Measurements from ENCODE around the gene SPATC1L.
"Not testable (repeated sequence)": the region's sequence is repeated elsewhere in the genome, so short reads cannot be mapped to it uniquely, and the experiment has no call there.

The SPATC1L gene

DNA sequence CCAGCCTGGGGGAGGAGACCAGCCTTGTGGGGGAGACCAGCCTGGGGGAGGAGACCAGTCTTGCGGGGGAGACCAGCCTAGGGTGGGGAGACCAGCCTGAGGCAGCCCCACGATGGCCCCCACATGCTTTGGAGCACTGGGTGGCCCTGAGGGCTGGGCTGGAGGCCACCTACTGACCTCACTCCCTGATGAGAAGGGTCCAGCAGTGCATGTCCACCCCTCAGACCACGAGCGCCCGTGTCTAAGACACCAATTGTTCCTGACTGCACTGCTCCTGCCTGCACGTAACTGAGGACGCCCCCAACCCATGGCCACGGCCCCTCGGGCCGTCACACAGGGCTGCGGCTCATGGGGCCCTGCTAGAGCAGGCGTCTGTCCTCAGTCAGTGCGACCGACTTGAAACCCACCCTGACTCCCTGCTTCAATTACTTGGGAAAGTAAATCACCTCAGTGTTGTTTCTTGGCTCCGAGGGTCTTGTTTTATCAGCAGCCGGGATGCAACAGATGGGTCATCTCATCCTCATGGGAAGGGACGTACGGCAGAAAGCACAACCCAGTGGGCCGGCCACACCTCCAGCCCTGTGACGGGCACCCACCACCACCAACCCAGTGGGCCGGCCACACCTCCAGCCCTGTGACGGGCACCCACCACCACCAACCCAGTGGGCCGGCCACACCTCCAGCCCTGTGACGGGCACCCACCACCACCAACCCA lies at the start of gene SPATC1L:
Gene SPATC1L (minus strand): TSS at position 550 of the 715 bp plus-strand sequence. CDS start 1,643 bp downstream, outside the sequence.
- DNase-seq (ENCODE audit: low read depth, low spot score), result no peak

DNA sequence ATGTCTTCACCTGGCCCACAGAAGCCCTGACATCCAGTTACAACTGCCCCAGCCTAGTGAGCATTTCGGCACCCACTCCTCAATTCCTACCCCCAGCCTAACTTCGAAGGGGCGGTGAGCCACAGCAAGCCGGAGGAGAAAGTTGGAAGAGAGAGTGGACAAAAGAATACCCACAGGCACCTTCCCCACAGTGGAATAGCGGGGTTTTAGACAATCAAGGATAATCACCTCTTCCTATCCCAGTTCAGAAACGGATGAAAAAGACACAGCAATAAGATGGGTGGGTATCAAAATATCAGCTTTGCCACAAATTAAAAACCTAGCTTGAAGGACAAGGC lies 45.6 kb upstream of the SPATC1L start:
- DNase-seq (ENCODE audit: low read depth, low spot score), result no peak

DNA sequence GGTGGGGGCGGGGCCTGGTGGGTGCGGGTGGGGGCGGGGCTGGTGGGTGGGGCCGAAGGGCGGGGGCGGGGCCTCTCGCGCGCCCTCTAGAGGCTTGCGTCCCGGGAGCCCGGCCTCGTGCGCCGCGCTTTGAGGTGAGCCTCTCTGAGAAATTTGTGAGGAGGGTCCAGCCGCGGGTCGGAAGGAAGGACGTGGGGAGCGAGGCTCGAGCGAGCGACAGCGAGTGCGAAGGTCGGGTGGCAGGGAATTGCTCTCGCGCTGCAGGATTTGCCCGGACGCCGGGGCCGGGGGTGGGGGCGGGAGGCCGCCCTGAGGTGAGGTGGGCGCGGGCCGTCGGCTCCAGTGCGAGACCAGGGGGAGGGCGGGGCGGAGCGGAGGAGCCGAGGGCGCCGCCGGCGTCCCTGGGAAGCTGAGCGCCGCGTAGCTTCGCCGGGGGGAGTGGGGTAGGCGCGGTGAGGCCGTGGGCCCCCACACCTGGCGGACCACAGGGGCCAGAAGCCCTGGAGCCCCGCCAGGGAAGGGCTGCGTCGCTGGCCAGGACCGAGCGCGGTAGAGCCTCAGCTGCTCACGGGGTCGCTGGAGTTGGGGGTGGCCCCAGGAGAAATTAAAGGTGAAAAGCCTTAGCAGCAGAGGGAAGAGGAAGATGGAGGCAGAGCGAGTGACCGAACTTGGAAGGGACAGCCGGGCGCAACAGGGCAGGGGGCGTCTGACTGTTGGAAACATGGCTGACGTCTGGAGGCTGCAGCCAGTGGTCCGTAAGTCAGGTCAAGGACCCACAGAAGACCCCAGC lies 45.1 kb upstream of the SPATC1L start:
- DNase-seq (ENCODE audit: low read depth, low spot score), result no peak

DNA sequence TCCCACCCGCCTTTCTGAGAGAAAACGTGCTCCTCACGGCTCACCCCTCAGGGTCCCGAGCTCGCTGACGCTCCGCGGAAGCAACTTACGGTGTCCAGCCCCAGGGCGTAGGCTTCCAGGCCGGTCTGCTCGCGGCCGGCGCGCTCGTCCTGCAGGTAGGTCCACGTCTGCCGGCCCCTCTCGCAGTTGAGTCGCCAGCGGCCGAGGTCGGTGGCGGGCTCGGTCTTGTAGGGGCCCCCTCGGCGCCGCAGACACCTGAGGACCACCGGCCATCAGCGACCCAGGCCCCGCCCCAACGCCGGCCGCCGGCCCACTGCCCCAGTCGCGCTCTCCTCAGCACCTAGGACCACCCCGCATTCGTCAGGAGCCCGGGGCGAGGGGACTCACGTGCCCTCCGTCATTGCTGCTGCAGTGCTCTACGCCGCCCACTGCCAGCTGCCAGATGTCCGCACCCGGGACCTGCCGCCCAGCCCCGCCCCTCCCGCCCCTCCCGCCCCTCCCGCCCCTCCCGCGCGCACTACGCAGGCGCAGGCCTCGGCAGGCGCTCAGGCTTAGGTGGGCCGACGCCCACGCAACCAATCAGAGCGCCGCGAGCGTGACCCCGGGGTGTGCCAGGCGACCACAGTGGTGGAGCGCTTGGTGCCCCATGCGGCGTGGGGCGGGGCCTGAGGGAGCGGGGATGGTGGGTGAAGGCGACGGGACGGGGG lies 44.2 kb upstream of the SPATC1L start, which contains the start of gene LSS:
Gene LSS (minus strand): TSS at position 430 of the 707 bp plus-strand sequence. CDS start 29 bp downstream, at position 401.
- peak; percentile 98 for DNase-seq (ENCODE audit: low read depth, low spot score)

DNA sequence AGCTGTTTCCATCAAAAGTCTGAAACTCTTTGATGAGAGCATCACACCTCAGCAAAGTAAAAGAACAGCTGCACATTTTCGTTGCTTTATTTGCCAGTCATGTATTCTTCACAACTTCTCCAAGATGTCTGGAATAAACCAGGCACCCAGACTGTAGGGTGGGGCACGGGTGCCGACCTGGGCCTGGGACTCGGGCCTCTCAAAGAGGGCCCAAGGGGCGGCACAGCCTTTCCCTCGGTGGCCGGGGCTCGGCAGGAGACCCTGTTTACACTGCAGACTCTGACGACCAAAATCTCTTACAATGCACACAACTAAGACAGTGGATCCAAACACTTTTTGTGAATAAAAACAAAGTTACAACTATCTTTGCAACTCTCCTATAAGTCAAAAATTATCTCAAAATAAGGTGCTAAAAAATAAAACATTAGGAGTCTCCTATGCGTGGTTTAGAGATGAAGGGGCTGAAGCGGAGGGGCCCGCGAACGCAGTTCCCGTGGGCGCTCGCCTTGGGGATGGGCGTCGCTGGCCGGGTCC lies 43.6 kb upstream of the SPATC1L start:
- no peak for DNase-seq (ENCODE audit: low read depth, low spot score)

DNA sequence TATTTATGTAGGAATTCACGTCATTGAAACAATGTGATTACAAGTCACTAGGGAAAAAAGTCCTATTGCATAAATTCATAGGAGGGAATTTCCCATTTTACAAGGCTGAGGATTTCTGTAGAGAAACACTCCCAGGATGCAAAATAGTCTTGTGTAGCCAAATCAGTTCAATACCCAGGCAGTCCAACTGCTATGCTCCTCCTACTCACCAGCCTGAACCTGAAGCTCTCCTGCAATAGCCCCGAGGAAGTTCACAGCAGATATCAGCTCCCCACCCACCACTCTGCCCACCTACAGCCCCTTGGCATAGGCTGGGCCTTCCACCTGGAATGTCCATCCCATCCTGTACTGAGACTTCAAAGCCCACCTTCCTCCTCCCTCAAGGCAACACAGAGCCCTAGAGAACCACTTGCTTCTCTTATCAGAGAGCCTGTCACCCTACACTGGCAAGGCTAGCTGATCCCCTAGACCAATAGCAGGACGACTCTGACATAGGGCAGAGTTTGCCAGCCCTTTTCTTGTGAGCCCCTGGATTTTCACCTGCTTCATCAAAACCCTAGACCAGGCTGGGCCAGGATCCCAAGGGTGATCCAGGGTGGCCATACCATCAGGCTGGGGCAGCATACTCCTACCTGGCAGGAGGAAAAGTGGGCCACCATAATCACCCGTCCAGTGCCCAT lies 42.8 kb upstream of the SPATC1L start:
- DNase-seq (ENCODE audit: low read depth, low spot score), result no peak

DNA sequence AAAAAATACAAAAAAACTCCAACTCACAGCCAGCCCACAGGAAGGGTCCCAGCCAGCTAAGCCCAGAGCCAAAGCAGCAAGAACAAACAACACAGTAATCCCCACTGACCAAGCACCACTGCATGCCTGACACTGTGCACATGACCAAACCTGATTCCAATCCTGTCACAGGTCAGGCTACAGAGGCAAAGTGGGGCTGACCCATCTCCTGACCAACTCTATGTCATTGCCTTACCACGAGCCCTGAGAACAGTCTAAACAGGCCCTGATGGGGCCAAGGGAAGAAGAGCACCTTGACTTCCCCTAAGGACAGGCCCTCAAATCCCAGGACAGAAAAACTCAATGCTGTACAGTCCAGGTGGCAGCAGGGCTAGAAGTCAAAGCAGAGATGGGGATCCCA lies 41.9 kb upstream of the SPATC1L start:
- no peak for DNase-seq (ENCODE audit: low read depth, low spot score)

DNA sequence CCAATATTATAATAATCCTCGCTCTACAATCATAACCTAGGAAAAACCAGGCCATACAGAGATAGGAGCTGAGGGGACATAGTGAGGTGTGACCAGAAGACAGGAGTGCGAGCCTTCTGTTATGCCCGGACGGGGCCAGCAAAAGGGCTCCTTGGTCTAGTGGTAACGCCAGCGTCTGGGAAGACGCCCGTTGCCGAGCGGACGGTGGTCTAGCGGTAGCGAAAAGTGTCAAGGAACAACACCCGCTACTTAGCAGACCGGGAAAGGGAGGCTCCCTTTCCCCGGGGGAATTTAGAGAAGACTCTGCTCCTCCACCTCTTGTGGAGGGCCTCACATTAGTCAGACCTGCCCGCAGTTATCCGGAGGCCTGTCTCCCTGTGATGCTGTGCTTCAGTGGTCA lies 39.4 kb upstream of the SPATC1L start:
- not testable (repeated sequence) for DNase-seq (ENCODE audit: low read depth, low spot score)

DNA sequence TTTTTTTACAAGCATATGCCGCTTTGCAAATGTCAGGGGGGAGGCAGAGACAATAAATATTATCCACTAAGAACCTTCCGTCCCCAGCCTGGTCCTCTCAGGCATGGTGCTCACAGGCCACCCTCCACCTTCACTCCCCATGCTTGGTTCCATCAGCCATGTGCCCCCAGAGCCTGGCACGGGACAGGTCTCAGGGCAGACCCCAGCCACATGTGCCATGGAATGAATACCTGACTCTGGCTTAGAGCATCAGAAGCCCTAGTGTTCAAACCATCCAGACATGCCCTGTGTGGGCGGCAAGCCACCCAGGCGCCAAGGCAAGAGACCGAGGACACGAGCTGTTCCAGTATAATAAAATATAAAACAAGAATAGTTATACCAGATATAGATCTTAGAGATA lies 39.0 kb upstream of the SPATC1L start:
- DNase-seq (ENCODE audit: low read depth, low spot score), result no peak

DNA sequence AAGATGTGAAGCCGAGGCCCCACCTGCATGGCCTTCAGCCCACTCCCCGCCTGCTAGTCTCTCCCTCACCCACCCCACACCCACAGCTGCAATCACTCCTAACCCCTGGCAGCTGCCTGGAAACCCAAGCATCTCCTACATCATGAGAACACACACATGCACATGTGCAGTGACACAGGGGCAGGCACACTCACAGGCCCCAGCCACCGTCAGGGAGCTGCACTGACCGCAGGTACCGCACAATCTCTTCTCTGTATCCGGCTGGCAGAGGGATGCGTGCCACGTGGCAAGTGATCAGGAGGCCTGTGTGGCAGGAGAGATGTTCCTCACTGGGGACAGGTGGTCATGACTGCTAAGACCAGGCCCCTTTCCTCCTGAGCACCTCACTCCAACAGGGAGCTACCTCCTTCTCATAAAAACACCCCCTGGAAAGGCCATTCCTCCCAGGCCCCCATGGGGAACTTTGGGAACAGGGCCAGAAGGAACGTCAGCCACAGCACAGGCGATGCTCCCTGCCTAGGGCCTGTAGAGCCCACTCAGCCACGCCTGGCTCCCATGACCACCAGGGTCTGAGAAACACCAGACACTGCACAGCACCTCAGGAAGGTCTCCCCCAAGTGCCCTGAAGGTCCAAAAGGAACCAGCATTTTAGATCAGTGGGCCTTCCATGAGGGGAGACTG lies 38.3 kb upstream of the SPATC1L start:
- no peak for DNase-seq (ENCODE audit: low read depth, low spot score)

DNA sequence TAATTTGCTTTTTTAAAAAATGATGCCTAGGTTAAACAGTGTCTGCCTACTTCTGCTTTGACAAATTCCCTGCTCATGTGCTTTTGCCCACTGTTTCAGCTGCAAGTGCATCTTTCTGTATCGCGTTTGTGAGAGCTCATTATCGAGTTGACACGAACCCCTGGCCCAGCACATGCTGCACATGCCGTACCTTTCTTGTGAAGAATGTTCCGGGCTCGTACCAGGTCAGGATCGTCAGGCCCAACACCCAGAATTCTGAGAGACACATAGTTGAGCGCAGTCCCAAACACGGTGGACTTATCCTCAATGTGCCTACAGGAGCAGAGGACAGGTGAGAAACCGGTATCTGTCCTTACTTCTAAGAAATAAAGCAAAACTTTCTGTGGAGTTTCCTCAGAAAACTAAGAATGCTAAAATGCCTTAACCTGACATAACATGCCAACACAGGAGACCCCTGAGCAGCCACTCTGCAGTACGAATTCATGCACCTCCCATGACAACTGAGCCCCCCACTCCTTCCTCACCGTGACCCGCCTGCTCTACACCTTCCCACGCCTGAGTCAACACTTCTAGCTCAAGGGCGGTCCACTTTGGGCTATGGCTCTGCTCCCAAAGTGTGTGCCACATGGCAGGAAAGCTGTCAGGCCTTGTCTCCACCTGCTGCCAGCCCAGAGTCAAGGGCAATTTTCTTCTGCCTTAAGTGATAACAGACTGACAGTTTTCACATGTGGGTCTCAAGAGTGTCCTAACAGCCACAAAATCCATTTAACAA lies 37.6 kb upstream of the SPATC1L start:
- DNase-seq (ENCODE audit: low read depth, low spot score), result no peak

DNA sequence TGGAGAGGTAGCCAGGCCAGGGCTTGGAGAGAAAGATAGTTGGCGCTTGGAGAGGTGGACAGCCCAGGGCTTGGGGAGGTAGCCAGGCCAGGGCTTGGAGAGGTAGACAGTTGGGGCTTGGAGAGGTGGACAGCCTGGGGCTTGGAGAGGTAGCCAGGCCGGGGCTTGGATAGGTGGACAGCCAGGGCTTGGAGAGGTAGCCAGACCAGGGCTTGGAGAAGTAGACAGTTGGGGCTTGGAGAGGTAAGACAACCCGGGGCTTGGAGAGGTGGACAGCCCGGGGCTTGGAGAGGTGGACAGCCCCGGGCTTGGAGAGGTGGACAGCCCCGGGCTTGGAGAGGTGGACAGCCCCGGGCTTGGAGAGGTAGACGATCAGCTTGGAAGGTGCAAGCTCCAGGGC lies 36.6 kb upstream of the SPATC1L start:
- DNase-seq (ENCODE audit: low read depth, low spot score), result no peak

DNA sequence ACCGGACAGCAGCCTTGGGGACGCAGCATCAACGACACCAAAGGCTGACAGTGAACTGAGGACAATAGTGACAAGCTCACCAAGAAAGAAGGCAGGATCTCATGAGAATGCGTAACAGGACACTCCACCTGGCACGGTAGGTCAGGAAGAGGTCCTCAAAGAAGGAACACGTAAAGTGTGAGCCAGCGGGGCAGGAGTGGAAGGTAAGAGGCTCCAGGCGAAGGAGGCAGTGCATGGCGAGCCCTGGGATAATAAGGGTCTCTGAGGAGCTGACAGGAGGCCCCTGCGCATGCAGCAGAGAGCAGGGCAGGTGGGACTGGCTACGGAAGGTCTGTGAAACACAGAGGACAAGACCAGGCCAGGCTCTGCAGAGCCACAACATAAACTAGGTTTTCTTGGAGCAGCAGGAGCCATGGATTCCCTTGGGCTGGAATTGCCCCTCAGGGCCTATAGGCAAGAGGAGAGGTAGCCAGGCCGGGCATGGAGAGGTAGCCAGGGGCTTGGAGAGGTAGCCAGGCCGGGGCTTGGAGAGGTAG lies 36.1 kb upstream of the SPATC1L start:
- no peak for DNase-seq (ENCODE audit: low read depth, low spot score)

DNA sequence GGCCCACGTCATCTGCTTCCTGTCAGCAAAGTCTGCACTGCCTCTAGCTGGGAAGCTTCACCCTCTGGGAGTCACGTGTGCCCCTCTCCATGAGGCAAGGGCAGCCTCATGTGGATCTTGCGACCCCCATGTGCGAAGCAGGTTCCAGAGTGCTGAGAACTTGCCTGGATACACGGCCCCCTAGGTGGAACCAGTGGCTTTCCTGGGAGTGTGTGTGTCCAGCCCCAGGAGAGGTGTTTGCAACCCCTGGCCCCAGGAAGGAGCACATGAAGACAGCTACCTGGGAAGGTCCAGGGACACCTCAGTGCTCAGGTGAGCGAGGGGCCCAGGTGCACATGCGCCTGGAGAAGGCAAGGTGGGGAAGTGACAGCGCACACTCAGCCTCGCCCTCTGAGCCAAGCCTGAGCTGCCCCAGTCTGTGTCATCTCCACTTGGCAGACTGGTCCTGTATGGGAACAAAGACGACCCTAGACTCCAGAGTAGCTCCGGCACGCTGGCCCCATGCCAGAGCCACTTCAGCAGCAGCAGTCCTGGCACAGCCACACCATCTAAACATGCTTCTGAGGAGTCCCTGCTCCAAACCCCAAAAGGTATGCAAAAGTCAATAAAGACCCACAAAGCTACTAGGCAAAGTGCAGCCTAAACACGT lies 35.5 kb upstream of the SPATC1L start:
- no peak for DNase-seq (ENCODE audit: low read depth, low spot score)

DNA sequence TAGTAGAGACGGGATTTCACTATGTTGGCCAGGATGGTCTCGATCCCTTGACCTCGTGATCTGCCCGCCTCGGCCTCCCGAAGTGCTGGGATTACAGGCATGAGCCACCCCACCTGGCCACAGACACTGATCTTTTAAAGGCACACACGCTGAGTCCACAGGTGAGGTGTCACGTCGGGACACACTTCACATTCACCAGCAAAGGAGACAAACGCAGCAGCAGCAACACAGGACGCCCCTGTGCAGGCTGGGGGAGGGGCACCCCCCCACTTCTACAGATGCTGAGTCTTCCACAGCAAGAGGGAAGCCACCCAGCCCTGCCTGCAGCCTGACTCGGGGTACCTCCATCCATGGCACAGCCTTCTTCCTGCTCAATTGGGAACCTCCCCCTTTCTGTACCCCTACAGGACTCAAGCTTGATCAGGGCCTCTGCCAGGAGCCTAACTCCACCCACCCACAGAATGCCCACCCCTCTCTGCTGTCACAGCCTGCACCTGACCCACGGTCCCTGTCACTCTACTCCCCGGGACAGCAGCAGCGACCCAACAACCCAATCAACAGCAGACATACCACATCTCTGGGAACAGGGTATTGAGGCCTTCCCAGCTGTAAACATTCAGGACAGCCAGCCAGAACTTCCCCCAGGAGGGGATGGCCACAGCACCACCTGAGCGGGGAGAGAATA lies 34.8 kb upstream of the SPATC1L start:
- DNase-seq (ENCODE audit: low read depth, low spot score), result no peak

DNA sequence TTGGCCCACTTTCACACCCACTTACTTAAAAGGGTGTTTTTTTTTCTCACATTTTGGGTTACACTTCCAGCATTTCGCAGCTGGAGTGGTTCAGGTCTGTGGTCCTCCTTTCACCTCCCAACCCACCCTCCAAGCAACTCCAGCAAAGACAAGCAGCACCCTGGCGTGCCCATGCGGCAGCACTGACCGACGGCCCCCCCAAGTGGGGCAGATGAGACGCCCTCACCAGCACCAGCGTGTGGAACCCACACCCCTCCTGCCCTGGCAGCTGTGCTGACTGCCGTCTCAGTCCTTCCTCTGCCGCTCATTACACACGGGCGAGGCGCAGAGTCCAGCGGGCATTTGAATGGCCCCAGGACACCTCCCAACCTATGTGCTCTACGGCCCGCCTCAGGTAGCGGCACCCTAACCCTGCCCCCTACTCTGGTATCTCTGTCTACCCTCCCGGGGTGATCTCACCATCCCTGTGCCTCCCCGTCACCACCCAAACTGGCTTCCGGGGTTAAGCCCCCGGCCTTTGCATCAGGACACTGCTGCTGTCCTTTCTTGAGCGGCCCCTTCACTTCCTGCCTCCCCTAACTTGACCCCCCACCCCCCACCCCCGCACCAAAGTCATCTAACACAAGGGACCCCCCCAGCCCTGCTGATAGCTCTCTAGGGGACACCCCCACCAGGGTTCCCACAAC lies 33.4 kb upstream of the SPATC1L start:
- no peak for DNase-seq (ENCODE audit: low read depth, low spot score)

DNA sequence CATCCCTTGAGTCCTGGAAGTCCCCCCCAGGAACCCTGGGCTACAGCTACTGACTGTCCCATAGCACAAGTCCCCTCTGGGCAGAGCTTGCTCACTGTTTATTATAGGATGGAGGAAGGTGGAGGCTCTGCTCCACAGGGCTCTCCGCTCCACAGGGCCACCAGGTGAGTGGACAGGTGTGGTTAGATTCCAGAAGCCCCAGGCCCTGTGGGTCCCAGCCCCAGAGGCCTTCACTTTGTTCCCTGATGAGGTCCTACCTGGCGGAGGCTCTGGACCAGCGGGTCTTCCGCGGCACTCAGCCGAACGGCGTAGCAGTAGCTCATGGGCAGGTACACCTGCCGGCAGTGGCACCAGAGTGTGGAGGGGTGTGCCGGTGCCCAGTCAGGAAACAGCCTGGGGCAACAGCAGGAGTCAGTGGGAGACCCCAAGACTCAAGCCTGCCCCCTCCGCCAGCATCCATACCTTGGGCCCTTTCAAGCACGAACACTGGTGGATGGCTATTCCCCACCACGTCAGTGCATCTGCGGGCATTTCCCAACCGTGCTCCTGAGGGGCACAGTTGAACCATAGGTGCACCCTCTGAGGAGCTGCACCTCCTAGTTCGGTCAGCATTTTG lies 32.0 kb upstream of the SPATC1L start:
- no peak for DNase-seq (ENCODE audit: low read depth, low spot score)

All from activated CD4-positive, CD25-positive, alpha-beta regulatory T cell treated with anti-CD3 and anti-CD28 coated beads, Interleukin-2, amount 50 U/mL, for 16 hours (primary cell).